HG03565 (cell line): ENCODE data around the gene ROR2.
"Not testable (repeated sequence)": the region's sequence is repeated elsewhere in the genome, so short reads cannot be mapped to it uniquely, and the experiment has no call there.

Source experiments
- ATAC-seq: cut with Tn5 transposase; IDR thresholded peaks from one replicate; pipeline ENCODE4 v1.9.1; 2021; ENCODE audit warnings: mild to moderate bottlenecking, moderate library complexity; ENCODE audit not compliant: unreplicated experiment

Gene ROR2

GRCh38 chr9:91549177-91549576 is 400.9 kb downstream of the ROR2 start:
- no peak for ATAC-seq

- ATAC-seq = no peak
These were observed 402.9 kb downstream of the ROR2 start for GRCh38 chr9:91547081-91547480.

GRCh38 chr9:91546574-91546973 is 403.5 kb downstream of the ROR2 start:
- no peak for ATAC-seq

- no peak for ATAC-seq
These were observed 408.3 kb downstream of the ROR2 start for GRCh38 chr9:91541734-91542133.

GRCh38 chr9:91540506-91540905 is 409.5 kb downstream of the ROR2 start:
- not testable (repeated sequence) for ATAC-seq

GRCh38 chr9:91536211-91536691 is 413.8 kb downstream of the ROR2 start:
- ATAC-seq = no peak

GRCh38 chr9:91534374-91534773 is 415.7 kb downstream of the ROR2 start:
- ATAC-seq = no peak

GRCh38 chr9:91533382-91533781 is 416.6 kb downstream of the ROR2 start:
- no peak for ATAC-seq

GRCh38 chr9:91532325-91532724 is 417.7 kb downstream of the ROR2 start:
- ATAC-seq = no peak

- no peak for ATAC-seq
These were observed 419.2 kb downstream of the ROR2 start for GRCh38 chr9:91530829-91531228.

GRCh38 chr9:91522481-91522880 is 427.5 kb downstream of the ROR2 start:
- ATAC-seq = no peak

- no peak for ATAC-seq
These were observed 430.3 kb downstream of the ROR2 start for GRCh38 chr9:91519520-91520277.

GRCh38 chr9:91518462-91518861 is 431.6 kb downstream of the ROR2 start:
- no peak for ATAC-seq

- no peak for ATAC-seq
These were observed 432.2 kb downstream of the ROR2 start for GRCh38 chr9:91517801-91518200.

GRCh38 chr9:91517332-91517731 is 432.7 kb downstream of the ROR2 start:
- ATAC-seq = not testable (repeated sequence)

GRCh38 chr9:91516777-91517176 is 433.3 kb downstream of the ROR2 start:
- ATAC-seq = no peak

GRCh38 chr9:91516081-91516480 is 433.9 kb downstream of the ROR2 start:
- no peak for ATAC-seq

GRCh38 chr9:91515074-91515687 is 434.8 kb downstream of the ROR2 start:
- ATAC-seq = peak; percentile 66
